RWPE2 (cell line): ENCODE results near the gene CHRND.

Experiments
- ATAC-seq: fragments of 200-7000 bp; cut with Tn5 transposase; 3 replicates; pipeline ENCODE4 v1.9.1; 2021; ENCODE audit warnings: low read depth
- DNase-seq: peaks from one replicate; pipeline ENCODE4 v3.0.0-alpha.2; 2020; ENCODE audit warnings: low spot score
- H3K27ac ChIP-seq: fragments of 450-650 bp; 2 replicates; pipeline ENCODE4 v1.5.1; 2017; ENCODE audit warnings: mild to moderate bottlenecking; ENCODE audit not compliant: poor library complexity, severe bottlenecking
- H3K27me3 ChIP-seq: fragments of 250-450 bp; sonication (Bioruptor Pico); 2 replicates; pipeline ENCODE4 v1.5.1; 2021; ENCODE audit warnings: mild to moderate bottlenecking, moderate library complexity; ENCODE audit not compliant: insufficient read depth, poor library complexity, severe bottlenecking
- H3K36me3 ChIP-seq: fragments of 250-450 bp; sonication (Bioruptor Pico); 2 replicates; pipeline ENCODE4 v1.5.1; 2020; ENCODE audit warnings: low read depth, mild to moderate bottlenecking, moderate library complexity
- H3K4me1 ChIP-seq: fragments of 250-450 bp; sonication (Bioruptor Pico); 2 replicates; pipeline ENCODE4 v1.5.1; 2021; ENCODE audit warnings: mild to moderate bottlenecking, moderate library complexity; ENCODE audit not compliant: insufficient read depth, poor library complexity, severe bottlenecking
- H3K4me3 ChIP-seq: fragments of 250-450 bp; sonication (Bioruptor Pico); 2 replicates; pipeline ENCODE4 v1.5.1; 2021; ENCODE audit warnings: mild to moderate bottlenecking, moderate library complexity; ENCODE audit not compliant: severe bottlenecking
- H3K9me3 ChIP-seq: fragments of 250-450 bp; sonication (Bioruptor Pico); 2 replicates; pipeline ENCODE4 v1.5.1; 2021; ENCODE audit warnings: mild to moderate bottlenecking, moderate library complexity; ENCODE audit not compliant: severe bottlenecking
- CTCF ChIP-seq: fragments of 450-650 bp; IDR thresholded peaks from one replicate; pipeline ENCODE4 v1.5.1; 2017; ENCODE audit warnings: mild to moderate bottlenecking, moderate library complexity; ENCODE audit not compliant: poor library complexity, severe bottlenecking

CHRND gene

GRCh38 chr2:232534940-232535651 is 9.1 kb downstream of the CHRND start:
- DNase-seq (no peak), ATAC-seq (no peak)
- Histone ChIP-seq H3K4me1 (no peaks in the 10 kb centered on the region), H3K36me3 (no peaks in the 10 kb centered on the region), H3K9me3 (no peaks in the 10 kb centered on the region), H3K27me3 (no peaks in the 10 kb centered on the region), H3K27ac (no peak overlapping the region), H3K4me3 (no peak overlapping the region)
- TF ChIP-seq CTCF = no peak

GRCh38 chr2:232535761-232536530 is 10.0 kb downstream of the CHRND start:
- no peak overlapping the region for H3K4me3 ChIP-seq
- H3K36me3 ChIP-seq = no peaks in the 10 kb centered on the region
- TF ChIP-seq CTCF = no peak
- H3K27me3 ChIP-seq = no peaks in the 10 kb centered on the region
- H3K9me3 ChIP-seq = no peaks in the 10 kb centered on the region
- no peak for ATAC-seq
- no peaks in the 10 kb centered on the region for H3K4me1 ChIP-seq
- no peak overlapping the region for H3K27ac ChIP-seq
- DNase-seq = no peak

GRCh38 chr2:232537079-232537478 is 11.1 kb downstream of the CHRND start:
- no peaks in the 10 kb centered on the region for H3K27me3 ChIP-seq
- no peak overlapping the region for H3K4me3 ChIP-seq
- DNase-seq (no peak), ATAC-seq (no peak)
- TF ChIP-seq CTCF = peak; percentile 12
- H3K4me1 ChIP-seq = no peaks in the 10 kb centered on the region
- no peaks in the 10 kb centered on the region for H3K36me3 ChIP-seq
- H3K27ac ChIP-seq = no peak overlapping the region
- H3K9me3 ChIP-seq = no peaks in the 10 kb centered on the region

- ATAC-seq = no peak
Measured at GRCh38 chr2:232537499-232537898, 11.5 kb downstream of the CHRND start.

More at GRCh38 chr2:232537499-232537898, 11.5 kb downstream of the CHRND start:
- H3K27me3 ChIP-seq = no peaks in the 10 kb centered on the region
- no peaks in the 10 kb centered on the region for H3K4me1 ChIP-seq
- TF ChIP-seq CTCF = no peak
- H3K27ac ChIP-seq = no peak overlapping the region
- DNase-seq = no peak
- H3K36me3 ChIP-seq = no peaks in the 10 kb centered on the region
- H3K4me3 ChIP-seq = no peak overlapping the region
- H3K9me3 ChIP-seq = no peaks in the 10 kb centered on the region
